Fibroblast of villous mesenchyme (primary cell): ENCODE data around the gene CISD1. TPM values are rescaled to one million over a fixed set of nuclear protein-coding genes. Genes with fewer than 3 reads are reported as not detected.

Experiments
- DNase-seq: peaks from one replicate; pipeline ENCODE4 v3.0.0-alpha.2; 2010; ENCODE audit warnings: low read depth
- H3K4me3 ChIP-seq: 2 replicates; pipeline ENCODE4 v1.5.1; 2011; ENCODE audit warnings: low read depth, mild to moderate bottlenecking, low read length
- total RNA-seq: library from RNA; depleted of rRNA; stranded (reverse); fragments of >200 nt; gene quantifications from 2 replicates; pipeline ENCODE4 v1.2.3, GENCODE V29; 2012
- TF ChIP-seq, protein P1 (sequence below): IDR thresholded peaks from 2 replicates; pipeline ENCODE4 v1.5.1; 2012; ENCODE audit warnings: low read depth, mild to moderate bottlenecking, low read length; ENCODE audit not compliant: insufficient read depth

Gene CISD1
- total RNA-seq, 1 donor, result 38.0 TPM

DNA sequence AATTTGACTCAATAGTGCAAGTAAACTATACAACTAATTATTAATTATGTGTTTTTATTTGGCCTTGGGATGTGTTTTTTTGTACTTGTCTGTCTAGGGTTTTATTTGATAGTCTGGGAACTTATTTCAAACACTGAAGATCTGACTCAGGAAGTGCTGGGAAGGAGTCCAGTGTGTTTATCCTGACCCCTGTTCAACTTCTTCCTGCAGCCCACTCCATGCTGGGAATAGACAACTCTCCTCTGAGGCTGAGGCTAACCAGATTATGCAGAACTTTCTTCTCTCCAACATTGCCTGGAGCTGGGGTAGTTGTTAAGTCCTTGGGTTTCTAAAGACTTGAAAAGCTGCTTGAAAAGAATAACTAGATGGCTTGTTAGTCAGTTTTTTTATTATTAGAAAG, 6.9 kb downstream of the CISD1 start:
- DNase-seq, result peak; percentile 63
- TF ChIP-seq, protein P1, sequence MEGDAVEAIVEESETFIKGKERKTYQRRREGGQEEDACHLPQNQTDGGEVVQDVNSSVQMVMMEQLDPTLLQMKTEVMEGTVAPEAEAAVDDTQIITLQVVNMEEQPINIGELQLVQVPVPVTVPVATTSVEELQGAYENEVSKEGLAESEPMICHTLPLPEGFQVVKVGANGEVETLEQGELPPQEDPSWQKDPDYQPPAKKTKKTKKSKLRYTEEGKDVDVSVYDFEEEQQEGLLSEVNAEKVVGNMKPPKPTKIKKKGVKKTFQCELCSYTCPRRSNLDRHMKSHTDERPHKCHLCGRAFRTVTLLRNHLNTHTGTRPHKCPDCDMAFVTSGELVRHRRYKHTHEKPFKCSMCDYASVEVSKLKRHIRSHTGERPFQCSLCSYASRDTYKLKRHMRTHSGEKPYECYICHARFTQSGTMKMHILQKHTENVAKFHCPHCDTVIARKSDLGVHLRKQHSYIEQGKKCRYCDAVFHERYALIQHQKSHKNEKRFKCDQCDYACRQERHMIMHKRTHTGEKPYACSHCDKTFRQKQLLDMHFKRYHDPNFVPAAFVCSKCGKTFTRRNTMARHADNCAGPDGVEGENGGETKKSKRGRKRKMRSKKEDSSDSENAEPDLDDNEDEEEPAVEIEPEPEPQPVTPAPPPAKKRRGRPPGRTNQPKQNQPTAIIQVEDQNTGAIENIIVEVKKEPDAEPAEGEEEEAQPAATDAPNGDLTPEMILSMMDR, result no peak
- no peak overlapping the region for H3K4me3 ChIP-seq

DNA sequence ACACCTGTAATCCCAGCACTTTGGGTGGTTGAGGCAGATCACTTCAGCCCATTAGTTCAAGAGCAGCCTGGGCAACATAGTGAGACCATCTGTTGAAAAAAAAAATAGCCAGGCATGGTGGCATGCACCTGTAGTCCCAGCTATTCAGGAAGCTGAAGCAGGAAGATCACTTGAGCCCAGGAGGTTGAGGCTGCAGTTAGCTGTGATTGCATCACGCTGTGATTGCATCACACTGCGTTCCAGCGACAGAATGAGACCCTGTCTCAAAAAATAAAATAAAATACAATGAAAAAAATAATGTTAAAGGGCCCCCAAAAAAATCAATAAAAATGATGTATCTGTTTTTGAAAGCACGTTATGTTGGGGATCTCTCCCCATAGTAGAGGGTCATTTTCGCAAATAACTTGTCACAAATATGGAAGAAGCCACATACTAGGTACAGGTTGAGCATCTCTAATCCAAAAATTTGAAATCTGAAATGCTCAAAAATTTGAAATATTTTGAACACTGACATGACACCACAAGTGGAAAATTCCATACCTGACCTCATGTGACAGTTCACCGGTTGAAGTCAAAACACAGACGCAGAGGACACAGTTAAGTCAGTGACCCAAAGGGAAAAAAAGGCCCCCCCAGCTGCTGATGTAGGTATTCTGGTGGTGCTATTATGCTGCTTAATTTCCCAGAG, 9.5 kb downstream of the CISD1 start:
- no peak overlapping the region for H3K4me3 ChIP-seq
- TF ChIP-seq, protein P1, result no peak
- DNase-seq, result no peak

DNA sequence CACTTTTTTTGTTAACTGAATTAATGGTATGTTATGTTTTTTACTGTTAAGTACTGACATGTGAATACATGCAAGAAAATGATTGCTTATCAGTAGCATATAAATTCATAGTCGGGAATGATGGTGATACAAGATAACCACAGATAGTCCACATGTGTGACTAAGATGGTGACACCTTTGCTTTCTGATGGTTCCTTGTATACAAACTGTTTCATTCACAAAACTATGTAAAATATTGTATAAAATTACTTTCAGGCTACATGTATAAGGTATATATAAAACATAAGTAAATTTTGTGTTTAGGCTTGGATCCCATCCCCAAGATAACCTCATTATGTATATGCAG, 10.0 kb downstream of the CISD1 start:
- TF ChIP-seq, protein P1, result no peak
- no peak overlapping the region for H3K4me3 ChIP-seq
- DNase-seq, result no peak

DNA sequence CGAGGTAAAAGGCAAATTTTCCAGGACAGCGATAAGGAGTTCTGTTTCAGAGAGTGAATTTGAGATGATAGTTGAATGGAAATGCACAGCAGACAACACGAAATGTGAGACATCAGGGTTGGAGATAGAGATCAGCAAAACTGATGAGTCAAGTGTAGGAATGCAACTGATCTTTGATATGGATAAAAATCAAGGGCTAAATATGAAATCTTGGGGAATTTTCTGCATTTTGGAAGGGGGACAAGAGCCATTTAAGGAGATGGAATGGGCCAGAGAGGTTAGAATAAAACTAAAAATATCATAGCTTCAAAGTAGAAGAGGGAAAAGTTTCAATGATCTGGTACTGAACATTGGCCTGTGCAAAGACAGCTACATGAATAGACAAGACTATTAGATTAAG, 11.5 kb downstream of the CISD1 start:
- no peak overlapping the region for H3K4me3 ChIP-seq
- TF ChIP-seq, protein P1, result no peak
- peak; percentile 40 for DNase-seq

DNA sequence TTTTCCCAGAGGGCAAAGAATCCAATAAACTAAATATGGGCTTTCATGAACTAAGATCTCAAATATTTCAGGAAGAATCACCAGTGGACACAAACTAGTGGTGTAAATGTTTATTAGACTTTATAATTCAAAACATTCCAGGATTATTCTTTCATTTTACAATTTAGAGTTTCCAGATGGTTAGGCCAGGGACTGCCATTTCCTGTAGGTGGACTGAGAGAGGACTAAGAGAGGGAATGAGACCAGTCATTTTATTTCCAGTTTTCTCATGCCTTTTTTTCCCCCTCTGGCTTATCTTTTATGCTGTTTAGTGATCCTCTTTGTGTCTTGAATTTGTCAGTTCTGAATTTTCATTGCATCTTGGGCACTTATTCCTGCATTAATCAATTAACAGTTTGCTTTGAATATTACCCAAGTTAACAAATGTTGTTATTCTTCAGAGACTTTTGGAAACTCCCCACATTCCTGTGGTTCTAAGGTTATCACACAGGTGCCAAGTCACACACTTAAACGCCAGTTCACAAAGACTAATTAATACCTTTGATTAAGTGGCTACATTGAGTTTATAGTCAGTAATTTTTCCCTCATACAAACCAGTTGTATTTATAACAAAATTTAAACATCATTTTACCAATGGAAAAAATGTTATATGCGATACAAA, 12.3 kb downstream of the CISD1 start:
- peak; percentile 46 for DNase-seq
- TF ChIP-seq, protein P1, result no peak

DNA sequence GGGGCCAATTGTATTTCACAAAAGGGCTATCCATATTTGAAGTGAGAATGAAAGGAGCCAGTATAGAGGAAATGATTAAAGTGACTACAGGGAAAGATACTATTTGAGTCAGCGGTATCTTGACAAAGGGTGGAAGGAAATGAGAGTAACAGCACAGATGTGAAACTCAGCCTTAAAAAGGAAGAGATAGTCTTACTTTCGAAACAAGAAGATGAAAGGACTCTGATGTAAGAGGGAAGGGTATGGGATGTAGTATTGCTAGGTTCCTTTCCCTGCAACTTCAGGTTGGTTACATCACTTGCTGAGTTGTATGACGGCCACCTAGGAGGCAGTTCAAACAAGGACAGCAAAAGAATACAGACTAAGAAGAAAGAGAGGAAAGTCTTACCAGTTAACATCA, 13.7 kb downstream of the CISD1 start:
- TF ChIP-seq, protein P1, result no peak
- DNase-seq, result peak; percentile 50
- no peak overlapping the region for H3K4me3 ChIP-seq

More for the DNA sequence above, 12.3 kb downstream of the CISD1 start:
- no peak overlapping the region for H3K4me3 ChIP-seq
